Nephron (organoid): ENCODE results near the gene GCN1.

ENCODE experiments used
- H3K27ac Mint-ChIP-seq, 3 experiments: 2 replicates each; pipeline ENCODE4 v1.8.0; 2020; ENCODE audit warnings: mixed read lengths in 3 of 3, mild to moderate bottlenecking in 2 of 3, moderate library complexity in 1 of 3
- H3K27me3 Mint-ChIP-seq: 2 replicates; pipeline ENCODE4 v1.8.0; 2021; ENCODE audit warnings: low read depth, mild to moderate bottlenecking, moderate library complexity, mixed read lengths
- H3K36me3 Mint-ChIP-seq: 2 replicates; pipeline ENCODE4 v1.8.0; 2020; ENCODE audit warnings: low read depth, mixed read lengths
- H3K4me1 Mint-ChIP-seq: 2 replicates; pipeline ENCODE4 v1.8.0; 2020; ENCODE audit warnings: mixed read lengths
- H3K4me3 Mint-ChIP-seq, 3 experiments: 2 replicates each; pipeline ENCODE4 v1.8.0; 2020; ENCODE audit warnings: mild to moderate bottlenecking in 3 of 3, mixed read lengths in 3 of 3, moderate library complexity in 2 of 3
- H3K9me3 Mint-ChIP-seq: 2 replicates; pipeline ENCODE4 v1.8.0; 2020; ENCODE audit warnings: mixed read lengths
- TF ChIP-seq, protein P1 (sequence below), 3 experiments: fragments of 200-600 bp; sonication (generic); IDR thresholded peaks; one replicate each; pipeline ENCODE4 v1.5.0; 2021; ENCODE audit warnings: antibody characterized with exemption in 3 of 3; ENCODE audit not compliant: unreplicated experiment in 3 of 3

Gene GCN1

DNA sequence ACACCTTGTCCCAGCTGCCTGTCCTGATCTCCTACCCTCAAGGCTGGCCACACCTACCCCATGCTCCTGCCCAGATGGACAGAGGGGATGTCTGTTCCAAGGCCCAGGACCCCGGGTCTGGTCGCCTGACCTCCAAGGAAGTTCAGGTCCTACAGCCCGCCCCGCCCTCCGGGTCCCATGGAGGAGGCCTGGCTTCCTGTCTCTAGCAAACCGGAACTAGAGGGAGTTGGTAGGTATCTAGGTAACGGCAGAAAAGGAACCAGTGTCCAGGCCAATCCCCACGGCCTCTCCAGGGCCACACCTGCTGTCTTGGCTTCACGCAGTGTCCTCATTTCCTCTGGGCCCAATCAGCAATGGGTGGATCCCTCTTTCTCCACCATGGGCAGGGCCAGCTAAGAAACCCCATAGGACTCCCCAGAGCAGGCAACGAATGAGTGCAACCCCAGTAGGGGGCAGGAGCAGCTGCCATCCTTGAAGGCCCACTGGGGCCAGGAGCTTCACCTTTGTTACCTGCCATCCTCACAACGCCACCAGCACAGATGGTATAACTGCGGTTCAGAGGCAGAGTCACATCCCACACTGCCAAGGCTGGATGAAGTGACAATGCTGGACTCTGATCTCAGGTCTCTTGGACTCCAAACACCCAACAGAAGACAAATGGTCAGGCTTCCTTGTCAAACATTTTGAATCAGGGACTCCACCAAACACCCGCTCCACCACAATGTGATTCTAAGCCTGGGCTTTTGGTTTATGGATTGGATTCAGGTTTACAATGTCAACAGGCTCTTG, 31.5 kb upstream of the GCN1 start:
- Mint-ChIP-seq H3K27ac (peak overlapping the region in 1 of 3 experiments; percentile 70), H3K4me3 (no peak overlapping the region), H3K4me1 (peaks cover 45% of the 10 kb centered on the region), H3K27me3 (no peaks in the 10 kb centered on the region), H3K36me3 (peaks cover 6% of the 10 kb centered on the region), H3K9me3 (no peaks in the 10 kb centered on the region)
- TF ChIP-seq, protein P1, sequence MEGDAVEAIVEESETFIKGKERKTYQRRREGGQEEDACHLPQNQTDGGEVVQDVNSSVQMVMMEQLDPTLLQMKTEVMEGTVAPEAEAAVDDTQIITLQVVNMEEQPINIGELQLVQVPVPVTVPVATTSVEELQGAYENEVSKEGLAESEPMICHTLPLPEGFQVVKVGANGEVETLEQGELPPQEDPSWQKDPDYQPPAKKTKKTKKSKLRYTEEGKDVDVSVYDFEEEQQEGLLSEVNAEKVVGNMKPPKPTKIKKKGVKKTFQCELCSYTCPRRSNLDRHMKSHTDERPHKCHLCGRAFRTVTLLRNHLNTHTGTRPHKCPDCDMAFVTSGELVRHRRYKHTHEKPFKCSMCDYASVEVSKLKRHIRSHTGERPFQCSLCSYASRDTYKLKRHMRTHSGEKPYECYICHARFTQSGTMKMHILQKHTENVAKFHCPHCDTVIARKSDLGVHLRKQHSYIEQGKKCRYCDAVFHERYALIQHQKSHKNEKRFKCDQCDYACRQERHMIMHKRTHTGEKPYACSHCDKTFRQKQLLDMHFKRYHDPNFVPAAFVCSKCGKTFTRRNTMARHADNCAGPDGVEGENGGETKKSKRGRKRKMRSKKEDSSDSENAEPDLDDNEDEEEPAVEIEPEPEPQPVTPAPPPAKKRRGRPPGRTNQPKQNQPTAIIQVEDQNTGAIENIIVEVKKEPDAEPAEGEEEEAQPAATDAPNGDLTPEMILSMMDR (IDR thresholded peaks at IDR 0.05; ENCODE audit: unreplicated experiment in 3 of 3) = no peak

DNA sequence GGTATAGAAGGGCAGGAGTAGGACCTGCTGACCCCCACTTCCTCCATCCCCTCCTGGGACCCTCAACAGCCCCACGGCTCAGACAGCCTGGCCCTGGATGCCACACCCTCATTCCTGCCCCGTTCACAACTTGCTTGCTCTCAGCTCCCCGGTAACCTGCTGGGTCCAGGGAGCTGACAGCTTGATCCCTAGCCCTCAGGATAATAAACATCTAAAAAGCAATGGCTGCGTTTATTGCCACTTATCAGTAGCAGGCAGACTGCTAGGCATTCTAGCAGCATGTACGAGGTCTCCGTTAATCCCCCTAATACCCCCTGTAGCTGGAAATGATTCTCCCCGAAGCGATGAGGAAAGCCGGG, 30.7 kb upstream of the GCN1 start:
- H3K27ac Mint-ChIP-seq = peak overlapping the region; percentile 60 to 83 (median 70)
- H3K36me3 Mint-ChIP-seq = peaks cover 6% of the 10 kb centered on the region
- no peaks in the 10 kb centered on the region for H3K9me3 Mint-ChIP-seq
- no peaks in the 10 kb centered on the region for H3K27me3 Mint-ChIP-seq
- TF ChIP-seq, protein P1 (IDR thresholded peaks at IDR 0.05; ENCODE audit: unreplicated experiment in 3 of 3) = no peak
- H3K4me3 Mint-ChIP-seq = no peak overlapping the region
- H3K4me1 Mint-ChIP-seq = peaks cover 37% of the 10 kb centered on the region

DNA sequence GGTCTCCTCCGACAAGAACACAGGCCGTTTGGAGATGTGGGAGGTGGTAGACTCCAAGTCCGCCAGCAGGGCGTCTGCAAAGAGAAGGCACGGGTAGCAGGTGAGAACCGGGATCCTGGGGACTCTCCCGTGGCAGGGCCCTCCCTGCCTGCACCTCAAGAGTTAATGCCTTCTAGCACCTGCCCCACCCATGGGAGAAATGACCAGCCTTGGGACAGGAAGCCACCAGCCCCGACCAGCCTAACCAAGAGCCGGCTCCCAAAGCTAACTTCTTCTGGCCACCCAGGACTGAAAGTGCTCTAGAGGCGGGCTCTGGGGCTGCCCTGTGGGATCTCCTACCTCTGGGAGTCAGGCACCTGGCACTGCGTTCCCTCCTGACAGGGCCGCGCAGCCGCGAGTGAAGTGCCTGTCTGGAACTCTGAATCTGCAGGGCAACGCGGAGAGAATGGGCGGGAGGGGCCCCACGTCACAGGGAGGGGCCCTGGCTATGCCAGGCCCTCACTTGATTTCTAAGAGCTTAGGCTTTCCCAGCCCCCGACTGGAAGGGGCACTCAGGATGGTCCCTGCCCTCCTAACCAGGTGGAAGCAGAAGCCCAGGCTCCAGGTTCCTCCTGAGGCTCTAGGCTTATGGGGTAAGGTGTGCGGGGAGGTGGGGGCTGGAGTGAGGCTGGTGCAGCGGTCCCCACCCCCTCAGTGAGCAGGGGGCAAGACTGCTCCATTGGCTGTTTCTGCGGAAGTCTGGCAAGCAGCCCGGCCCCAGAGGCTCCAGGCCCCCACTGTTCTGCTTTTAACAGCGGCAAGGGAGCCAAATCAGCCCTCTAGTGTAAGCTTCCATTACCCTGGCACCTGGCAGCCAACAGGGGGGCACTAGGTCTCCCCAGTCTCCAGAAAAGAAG, 30.0 kb upstream of the GCN1 start:
- TF ChIP-seq, protein P1 (IDR thresholded peaks at IDR 0.05; ENCODE audit: unreplicated experiment in 3 of 3) = no peak
- H3K4me3 Mint-ChIP-seq = no peak overlapping the region
- H3K9me3 Mint-ChIP-seq = no peaks in the 10 kb centered on the region
- H3K27ac Mint-ChIP-seq = peak overlapping the region; percentile 60 to 83 (median 70)
- H3K27me3 Mint-ChIP-seq = no peaks in the 10 kb centered on the region
- peaks cover 6% of the 10 kb centered on the region for H3K36me3 Mint-ChIP-seq
- H3K4me1 Mint-ChIP-seq = peaks cover 30% of the 10 kb centered on the region

DNA sequence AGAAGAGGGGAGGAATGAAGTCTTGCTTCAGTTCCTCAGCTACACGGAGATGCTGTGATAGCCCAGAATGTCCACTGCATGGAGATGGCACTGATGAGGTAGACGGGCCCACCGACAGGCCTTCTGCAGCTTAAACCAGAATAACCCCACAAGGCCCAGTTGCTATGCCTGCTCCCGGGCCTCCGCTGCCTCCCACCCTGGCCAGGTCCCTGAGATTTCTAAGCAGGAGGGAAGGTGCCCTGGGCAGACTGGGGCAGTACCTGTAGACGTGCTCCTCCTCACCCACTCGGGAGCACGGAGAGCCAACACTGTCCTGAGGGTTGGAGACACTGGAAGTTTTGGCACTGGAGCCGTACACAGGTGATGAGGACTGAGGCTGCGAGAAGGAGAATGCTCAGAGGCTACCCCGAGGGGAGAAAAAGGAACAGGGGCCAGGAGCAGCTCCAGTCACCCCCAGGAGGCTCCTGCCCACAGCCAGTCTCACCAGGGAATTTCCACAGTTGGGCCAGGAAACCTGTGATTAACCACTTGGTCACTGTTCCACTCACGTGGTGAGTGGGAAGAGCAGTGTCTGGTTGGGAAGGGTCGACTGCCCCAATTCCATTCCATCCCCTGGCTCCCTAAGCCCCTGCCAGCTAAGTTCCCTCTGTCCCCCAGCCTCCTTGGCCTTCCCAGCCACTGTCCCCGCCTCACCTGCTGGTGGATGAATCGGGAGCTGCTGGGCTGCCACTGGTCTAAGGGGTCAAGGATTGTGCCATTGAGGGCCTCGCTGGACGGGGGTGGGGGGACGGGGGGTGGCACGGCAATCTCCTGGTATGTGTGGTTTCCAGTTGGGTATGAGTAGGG, 29.2 kb upstream of the GCN1 start:
- no peak overlapping the region for H3K27ac Mint-ChIP-seq
- peaks cover 7% of the 10 kb centered on the region for H3K36me3 Mint-ChIP-seq
- H3K27me3 Mint-ChIP-seq = no peaks in the 10 kb centered on the region
- TF ChIP-seq, protein P1 (IDR thresholded peaks at IDR 0.05; ENCODE audit: unreplicated experiment in 3 of 3) = no peak
- H3K4me1 Mint-ChIP-seq = peaks cover 22% of the 10 kb centered on the region
- H3K4me3 Mint-ChIP-seq = no peak overlapping the region
- no peaks in the 10 kb centered on the region for H3K9me3 Mint-ChIP-seq

DNA sequence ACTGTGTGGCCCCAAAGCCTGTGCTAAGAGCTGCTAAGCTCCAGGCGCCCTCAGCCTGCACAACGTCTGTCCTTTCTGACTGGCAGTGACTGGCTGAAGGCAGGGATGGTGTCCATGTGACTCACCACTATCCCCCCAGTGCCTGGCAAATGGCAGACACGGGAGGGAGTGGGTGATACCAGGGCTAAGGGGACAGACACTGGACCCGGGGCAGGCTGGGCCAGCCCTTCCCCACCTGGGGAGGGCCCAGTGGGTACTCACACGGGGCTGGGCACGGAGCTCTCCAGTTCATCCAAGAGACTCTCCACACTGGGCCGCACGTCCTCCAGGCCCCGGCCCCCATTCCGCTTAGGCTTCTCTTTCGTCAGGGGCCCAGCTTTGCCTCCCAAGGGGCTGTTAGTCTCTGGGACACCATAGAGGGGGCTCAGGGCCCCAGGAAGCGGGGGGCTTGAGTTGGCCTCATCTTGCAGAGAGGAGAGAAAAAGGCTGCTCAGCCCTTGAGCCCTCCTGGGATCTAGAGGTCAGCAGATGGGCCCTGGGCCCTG, 27.8 kb upstream of the GCN1 start:
- H3K27me3 Mint-ChIP-seq = no peaks in the 10 kb centered on the region
- H3K4me1 Mint-ChIP-seq = peaks cover 11% of the 10 kb centered on the region
- H3K36me3 Mint-ChIP-seq = peaks cover 10% of the 10 kb centered on the region
- H3K4me3 Mint-ChIP-seq = no peak overlapping the region
- H3K27ac Mint-ChIP-seq = no peak overlapping the region
- TF ChIP-seq, protein P1 (IDR thresholded peaks at IDR 0.05; ENCODE audit: unreplicated experiment in 3 of 3) = no peak
- no peaks in the 10 kb centered on the region for H3K9me3 Mint-ChIP-seq
